K562 (cell line): Measurements from ENCODE around the gene NFIC. TPM values are rescaled to one million over a fixed set of nuclear protein-coding genes. Genes with fewer than 3 reads are reported as not detected.

Experiments
- DIDO1 ChIP-seq: fragments of 450-650 bp; IDR thresholded peaks from 2 replicates; pipeline ENCODE4 v1.6.1; 2016; ENCODE audit warnings: low read depth, missing biosample characterization, missing genetic modification characterization
- KAT8 ChIP-seq: fragments of 450-650 bp; IDR thresholded peaks from 2 replicates; pipeline ENCODE4 v1.6.1; 2016; ENCODE audit warnings: low read depth, mild to moderate bottlenecking
- MCM2 ChIP-seq: fragments of 450-650 bp; IDR thresholded peaks from 2 replicates; pipeline ENCODE4 v1.6.1; 2017; ENCODE audit warnings: low read depth, mild to moderate bottlenecking
- MCM7 ChIP-seq, 2 experiments: fragments of 450-650 bp; IDR thresholded peaks; 2 replicates each; pipeline ENCODE4 v1.6.1; 2016 to 2018
- MTA2 ChIP-seq: fragments of 450-650 bp; IDR thresholded peaks from 2 replicates; pipeline ENCODE4 v1.6.1; 2016; ENCODE audit warnings: low read depth
- MTF1 ChIP-seq: fragments of 250-450 bp; sonication (Bioruptor Pico); IDR thresholded peaks from 2 replicates; pipeline ENCODE4 v1.9.0; 2021; ENCODE audit warnings: moderate library complexity, mild to moderate bottlenecking, inconsistent platforms, borderline replicate concordance
- NFYB ChIP-seq: IDR thresholded peaks from 2 replicates; pipeline ENCODE4 v1.6.1; 2011; ENCODE audit warnings: mild to moderate bottlenecking, moderate library complexity; ENCODE audit not compliant: insufficient read length; ENCODE audit errors: extremely low read depth
- PHF8 ChIP-seq: fragments of 200-600 bp; sonication (generic); IDR thresholded peaks from 2 replicates; pipeline ENCODE4 v1.6.1; 2012; ENCODE audit warnings: mixed run types, mild to moderate bottlenecking, inconsistent platforms, low read length, moderate library complexity, borderline replicate concordance
- RBM17 ChIP-seq: fragments of 200-400 bp; formaldehyde crosslinking; IDR thresholded peaks from 2 replicates; pipeline ENCODE4 v1.6.1; 2017; ENCODE audit warnings: low read depth, mild to moderate bottlenecking, low read length, borderline replicate concordance
- XRCC3 ChIP-seq: fragments of 450-650 bp; IDR thresholded peaks from 2 replicates; pipeline ENCODE4 v1.6.1; 2017; ENCODE audit warnings: mild to moderate bottlenecking, moderate library complexity
- ZFX ChIP-seq: sonication (generic); formaldehyde crosslinking; IDR thresholded peaks from 2 replicates; pipeline ENCODE4 v1.8.0; 2022; ENCODE audit warnings: mild to moderate bottlenecking, missing genetic modification reagents, moderate library complexity
- ZNF133 ChIP-seq: fragments of 250-450 bp; sonication (Bioruptor Pico); IDR thresholded peaks from 2 replicates; pipeline ENCODE4 v1.4.0; 2020; ENCODE audit warnings: mild to moderate bottlenecking
- ZNF253 ChIP-seq: fragments of 250-450 bp; sonication (Bioruptor Pico); conservative IDR thresholded peaks from 2 replicates; pipeline ENCODE4 v1.6.1; 2021; ENCODE audit warnings: mild to moderate bottlenecking
- ZSCAN32 ChIP-seq: fragments of 450-650 bp; formaldehyde crosslinking; IDR thresholded peaks from 2 replicates; pipeline ENCODE4 v1.4.0; 2020; ENCODE audit warnings: mild to moderate bottlenecking, moderate library complexity
- polyA plus RNA-seq, 8 experiments: library from polyadenylated mRNA; depleted of rRNA in 4 of 8; stranded (reverse) in 5 of 8; unstranded in 3 of 8; fragments of >200 nt; fragmentation: Nextera tagmentation in 2 of 8; fragmentation: Illumina TruSeq in 1 of 8; extraction: Ambion mirVana in 2 of 8; extraction: Trizol in 1 of 8; gene quantifications; 2 replicates each; pipeline versions ENCODE4 v1.2.1 to v1.2.3, GENCODE V29; 2011 to 2014; ENCODE audit warnings: inconsistent platforms in 1 of 8, missing spikeins in 1 of 8
- total RNA-seq, 7 experiments: library from RNA; depleted of rRNA in 6 of 7; stranded (reverse); fragments of >200 nt in 6 of 7; fragmentation: Illumina TruSeq in 2 of 7; extraction: Trizol in 2 of 7; gene quantifications; 2 replicates each; pipeline versions ENCODE4 v1.2.1 to v1.2.3, GENCODE V29; 2011 to 2021; ENCODE audit warnings: low replicate concordance in 1 of 7
- TF ChIP-seq, protein P1 (sequence below): sonication (generic); formaldehyde crosslinking; IDR thresholded peaks from 2 replicates; pipeline ENCODE4 v1.8.0; 2023; ENCODE audit warnings: missing genetic modification reagents, mild to moderate bottlenecking, borderline replicate concordance
- TF ChIP-seq, protein P2 (sequence below): fragments of 250-450 bp; sonication (Bioruptor Pico); IDR thresholded peaks from 2 replicates; pipeline ENCODE4 v1.8.0; 2022; ENCODE audit warnings: inconsistent platforms
- TF ChIP-seq, protein P3 (sequence below): fragments of 450-650 bp; IDR thresholded peaks from 2 replicates; pipeline ENCODE4 v1.6.1; 2018; ENCODE audit warnings: mild to moderate bottlenecking, low read depth; ENCODE audit not compliant: partially characterized antibody
- TF ChIP-seq, protein P4 (sequence below): fragments of 450-650 bp; formaldehyde crosslinking; IDR thresholded peaks from 2 replicates; pipeline ENCODE4 v1.4.0; 2020; ENCODE audit warnings: mild to moderate bottlenecking, moderate library complexity

NFIC gene
- total and polyA plus RNA-seq, 9 of the 15 experiments (the other 6 are each of a cell fraction or from before 2014, with no cell fraction given) = 0.71 to 62.1 (median 6.9) TPM

DNA sequence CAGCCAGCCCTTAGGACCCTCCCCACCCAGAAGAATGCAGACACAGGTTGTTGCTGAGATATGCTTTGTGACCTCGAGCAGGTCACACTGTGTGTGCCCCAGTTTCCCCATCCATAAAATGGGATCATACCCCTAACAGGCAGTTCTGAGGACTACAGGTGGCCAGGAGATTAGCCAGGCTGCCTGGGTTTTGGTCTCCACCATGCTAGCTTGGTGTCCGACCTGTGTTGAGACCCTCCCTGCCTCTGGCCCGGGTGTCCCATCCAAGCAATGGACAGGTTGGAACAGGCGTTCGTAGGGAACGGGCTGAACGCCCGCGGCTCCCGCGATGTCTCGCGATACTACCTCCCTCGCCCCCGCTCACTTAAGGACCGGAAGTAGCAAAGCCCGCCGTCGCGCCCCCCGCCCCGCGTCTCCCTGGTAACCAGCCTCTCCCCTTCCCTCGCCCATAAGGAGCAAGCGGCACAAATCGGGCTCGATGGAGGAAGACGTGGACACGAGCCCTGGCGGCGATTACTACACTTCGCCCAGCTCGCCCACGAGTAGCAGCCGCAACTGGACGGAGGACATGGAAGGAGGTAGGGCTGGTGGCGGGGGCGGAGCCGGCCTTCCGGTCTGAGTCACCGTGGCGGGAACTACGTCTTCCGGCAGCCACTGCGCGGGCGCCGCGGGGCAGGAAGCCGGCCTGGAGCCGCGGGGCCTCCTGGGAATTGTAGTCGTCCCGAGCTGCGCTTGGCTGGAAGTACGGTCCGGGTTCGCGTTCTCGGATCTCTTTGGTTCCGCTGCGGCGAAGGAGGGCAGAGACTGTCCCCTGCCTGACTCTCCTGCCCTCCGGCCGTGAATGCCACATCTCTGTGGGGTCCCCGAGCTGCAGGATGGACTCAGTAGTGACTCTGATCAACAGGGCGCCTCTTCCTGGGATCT lies 68.5 kb downstream of the NFIC start (continued):
- TF ChIP-seq, protein P1, sequence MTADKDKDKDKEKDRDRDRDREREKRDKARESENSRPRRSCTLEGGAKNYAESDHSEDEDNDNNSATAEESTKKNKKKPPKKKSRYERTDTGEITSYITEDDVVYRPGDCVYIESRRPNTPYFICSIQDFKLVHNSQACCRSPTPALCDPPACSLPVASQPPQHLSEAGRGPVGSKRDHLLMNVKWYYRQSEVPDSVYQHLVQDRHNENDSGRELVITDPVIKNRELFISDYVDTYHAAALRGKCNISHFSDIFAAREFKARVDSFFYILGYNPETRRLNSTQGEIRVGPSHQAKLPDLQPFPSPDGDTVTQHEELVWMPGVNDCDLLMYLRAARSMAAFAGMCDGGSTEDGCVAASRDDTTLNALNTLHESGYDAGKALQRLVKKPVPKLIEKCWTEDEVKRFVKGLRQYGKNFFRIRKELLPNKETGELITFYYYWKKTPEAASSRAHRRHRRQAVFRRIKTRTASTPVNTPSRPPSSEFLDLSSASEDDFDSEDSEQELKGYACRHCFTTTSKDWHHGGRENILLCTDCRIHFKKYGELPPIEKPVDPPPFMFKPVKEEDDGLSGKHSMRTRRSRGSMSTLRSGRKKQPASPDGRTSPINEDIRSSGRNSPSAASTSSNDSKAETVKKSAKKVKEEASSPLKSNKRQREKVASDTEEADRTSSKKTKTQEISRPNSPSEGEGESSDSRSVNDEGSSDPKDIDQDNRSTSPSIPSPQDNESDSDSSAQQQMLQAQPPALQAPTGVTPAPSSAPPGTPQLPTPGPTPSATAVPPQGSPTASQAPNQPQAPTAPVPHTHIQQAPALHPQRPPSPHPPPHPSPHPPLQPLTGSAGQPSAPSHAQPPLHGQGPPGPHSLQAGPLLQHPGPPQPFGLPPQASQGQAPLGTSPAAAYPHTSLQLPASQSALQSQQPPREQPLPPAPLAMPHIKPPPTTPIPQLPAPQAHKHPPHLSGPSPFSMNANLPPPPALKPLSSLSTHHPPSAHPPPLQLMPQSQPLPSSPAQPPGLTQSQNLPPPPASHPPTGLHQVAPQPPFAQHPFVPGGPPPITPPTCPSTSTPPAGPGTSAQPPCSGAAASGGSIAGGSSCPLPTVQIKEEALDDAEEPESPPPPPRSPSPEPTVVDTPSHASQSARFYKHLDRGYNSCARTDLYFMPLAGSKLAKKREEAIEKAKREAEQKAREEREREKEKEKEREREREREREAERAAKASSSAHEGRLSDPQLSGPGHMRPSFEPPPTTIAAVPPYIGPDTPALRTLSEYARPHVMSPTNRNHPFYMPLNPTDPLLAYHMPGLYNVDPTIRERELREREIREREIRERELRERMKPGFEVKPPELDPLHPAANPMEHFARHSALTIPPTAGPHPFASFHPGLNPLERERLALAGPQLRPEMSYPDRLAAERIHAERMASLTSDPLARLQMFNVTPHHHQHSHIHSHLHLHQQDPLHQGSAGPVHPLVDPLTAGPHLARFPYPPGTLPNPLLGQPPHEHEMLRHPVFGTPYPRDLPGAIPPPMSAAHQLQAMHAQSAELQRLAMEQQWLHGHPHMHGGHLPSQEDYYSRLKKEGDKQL (CRISPR knock-in tag) = no peak
- no peak for TF ChIP-seq RBM17
- TF ChIP-seq, protein P2, sequence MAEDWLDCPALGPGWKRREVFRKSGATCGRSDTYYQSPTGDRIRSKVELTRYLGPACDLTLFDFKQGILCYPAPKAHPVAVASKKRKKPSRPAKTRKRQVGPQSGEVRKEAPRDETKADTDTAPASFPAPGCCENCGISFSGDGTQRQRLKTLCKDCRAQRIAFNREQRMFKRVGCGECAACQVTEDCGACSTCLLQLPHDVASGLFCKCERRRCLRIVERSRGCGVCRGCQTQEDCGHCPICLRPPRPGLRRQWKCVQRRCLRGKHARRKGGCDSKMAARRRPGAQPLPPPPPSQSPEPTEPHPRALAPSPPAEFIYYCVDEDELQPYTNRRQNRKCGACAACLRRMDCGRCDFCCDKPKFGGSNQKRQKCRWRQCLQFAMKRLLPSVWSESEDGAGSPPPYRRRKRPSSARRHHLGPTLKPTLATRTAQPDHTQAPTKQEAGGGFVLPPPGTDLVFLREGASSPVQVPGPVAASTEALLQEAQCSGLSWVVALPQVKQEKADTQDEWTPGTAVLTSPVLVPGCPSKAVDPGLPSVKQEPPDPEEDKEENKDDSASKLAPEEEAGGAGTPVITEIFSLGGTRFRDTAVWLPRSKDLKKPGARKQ (CRISPR knock-in tag) = no peak
- TF ChIP-seq ZFX (CRISPR knock-in tag) = peak; percentile 77
- TF ChIP-seq, protein P3, sequence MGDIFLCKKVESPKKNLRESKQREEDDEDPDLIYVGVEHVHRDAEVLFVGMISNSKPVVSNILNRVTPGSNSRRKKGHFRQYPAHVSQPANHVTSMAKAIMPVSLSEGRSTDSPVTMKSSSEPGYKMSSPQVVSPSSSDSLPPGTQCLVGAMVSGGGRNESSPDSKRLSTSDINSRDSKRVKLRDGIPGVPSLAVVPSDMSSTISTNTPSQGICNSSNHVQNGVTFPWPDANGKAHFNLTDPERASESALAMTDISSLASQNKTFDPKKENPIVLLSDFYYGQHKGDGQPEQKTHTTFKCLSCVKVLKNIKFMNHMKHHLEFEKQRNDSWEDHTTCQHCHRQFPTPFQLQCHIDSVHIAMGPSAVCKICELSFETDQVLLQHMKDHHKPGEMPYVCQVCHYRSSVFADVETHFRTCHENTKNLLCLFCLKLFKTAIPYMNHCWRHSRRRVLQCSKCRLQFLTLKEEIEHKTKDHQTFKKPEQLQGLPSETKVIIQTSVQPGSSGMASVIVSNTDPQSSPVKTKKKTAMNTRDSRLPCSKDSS = no peak
- TF ChIP-seq MCM2 = no peak
- no peak; the same call in 1 of the 2 replicates for TF ChIP-seq KAT8
- TF ChIP-seq DIDO1 (tag) = peak; percentile 61; the same call in 1 of the 2 replicates
- TF ChIP-seq ZSCAN32 (CRISPR knock-in tag) = no peak
- TF ChIP-seq MTF1 (CRISPR knock-in tag) = no peak
- TF ChIP-seq PHF8 = peak; percentile 67; the same call in 1 of the 2 replicates
- TF ChIP-seq, protein P4, sequence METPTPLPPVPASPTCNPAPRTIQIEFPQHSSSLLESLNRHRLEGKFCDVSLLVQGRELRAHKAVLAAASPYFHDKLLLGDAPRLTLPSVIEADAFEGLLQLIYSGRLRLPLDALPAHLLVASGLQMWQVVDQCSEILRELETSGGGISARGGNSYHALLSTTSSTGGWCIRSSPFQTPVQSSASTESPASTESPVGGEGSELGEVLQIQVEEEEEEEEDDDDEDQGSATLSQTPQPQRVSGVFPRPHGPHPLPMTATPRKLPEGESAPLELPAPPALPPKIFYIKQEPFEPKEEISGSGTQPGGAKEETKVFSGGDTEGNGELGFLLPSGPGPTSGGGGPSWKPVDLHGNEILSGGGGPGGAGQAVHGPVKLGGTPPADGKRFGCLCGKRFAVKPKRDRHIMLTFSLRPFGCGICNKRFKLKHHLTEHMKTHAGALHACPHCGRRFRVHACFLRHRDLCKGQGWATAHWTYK = no peak
- TF ChIP-seq ZNF253 (CRISPR knock-in tag) = no peak
- no peak for TF ChIP-seq MCM7 (IDR thresholded peaks at IDR 0.05)
- TF ChIP-seq MTA2 = no peak
- TF ChIP-seq NFYB = no peak
- TF ChIP-seq ZNF133 (CRISPR knock-in tag) = no peak
- TF ChIP-seq XRCC3 = no peak
